HUDEP-2 (cell line): Measurements from ENCODE around the gene EEF1A2.

ENCODE experiments used
- DNase-seq, 76 experiments: peaks; one replicate each; lab custom pipeline; 2025; ENCODE audit not compliant: unreplicated experiment in 76 of 76; lab: John Stamatoyannopoulos, UW

EEF1A2 gene

DNA sequence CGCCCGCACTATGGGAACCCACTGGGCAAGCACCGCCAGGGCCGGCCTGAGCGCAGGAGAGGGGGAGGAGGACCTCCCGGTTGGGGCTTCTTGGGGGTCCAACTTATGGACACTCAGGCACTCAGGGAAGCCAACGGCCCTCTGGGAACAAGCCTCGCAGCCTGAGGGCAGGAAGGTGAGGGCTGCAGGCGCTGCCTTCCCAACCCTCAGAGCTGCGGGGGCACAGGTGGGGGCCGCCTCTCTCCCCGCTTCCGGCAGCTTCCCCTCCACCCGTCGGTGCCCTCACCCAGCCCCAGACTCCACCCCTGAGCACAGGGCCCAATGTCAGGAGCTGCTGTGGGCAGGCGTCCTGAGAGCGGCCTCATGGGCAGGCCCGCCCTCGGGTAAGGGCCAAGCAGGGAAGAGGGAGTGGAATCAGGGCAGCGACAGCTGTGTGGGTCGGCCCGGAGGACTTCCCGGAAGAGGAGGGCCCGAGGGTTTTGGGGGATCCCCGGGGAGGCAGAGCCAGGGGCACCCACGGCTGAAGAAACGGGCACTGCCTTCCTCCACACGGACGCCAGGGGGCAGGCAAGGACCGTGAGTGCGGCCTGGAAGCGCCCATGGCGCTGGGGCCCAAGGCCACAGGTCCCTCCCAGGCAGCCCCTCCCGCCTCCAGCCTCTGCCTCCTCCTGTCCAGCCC, 38.8 kb upstream of the EEF1A2 start:
- peak in 75 of 76 experiments; percentile 17 to 97 (median 90) for DNase-seq

DNA sequence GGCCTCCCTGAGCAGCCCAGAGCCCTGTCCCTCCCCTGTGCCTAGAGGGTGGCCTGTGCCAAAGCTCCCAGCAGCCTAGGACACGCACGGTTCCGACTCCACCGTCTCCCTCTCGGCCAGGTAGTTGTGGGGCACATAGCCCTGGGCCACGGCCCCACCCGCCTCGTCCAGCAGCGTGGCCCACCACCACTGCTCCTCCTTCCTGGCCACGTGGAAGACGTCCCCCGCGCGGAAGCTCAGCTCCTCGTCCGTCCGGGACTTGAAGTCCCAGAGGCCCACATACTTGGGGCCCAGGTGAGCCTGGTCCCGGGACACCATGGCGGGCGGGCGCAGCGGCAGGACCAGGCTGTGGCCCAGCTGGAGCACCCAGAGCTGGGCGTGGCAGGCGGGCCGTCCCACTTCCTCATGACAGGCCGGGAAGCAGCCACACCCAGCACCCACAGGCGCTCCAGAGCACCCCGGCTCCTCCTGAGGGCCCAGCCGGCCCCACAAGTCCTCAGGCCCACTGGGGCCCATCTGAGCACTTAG, 38.2 kb upstream of the EEF1A2 start, which contains the start of gene PTK6:
Gene PTK6, minus strand, starts transcription at position 380 of the 528 bp plus-strand sequence. Its CDS starts 62 bp downstream, at position 318.
- peak in 29 of 76 experiments; percentile 8 to 61 (median 36) for DNase-seq

DNA sequence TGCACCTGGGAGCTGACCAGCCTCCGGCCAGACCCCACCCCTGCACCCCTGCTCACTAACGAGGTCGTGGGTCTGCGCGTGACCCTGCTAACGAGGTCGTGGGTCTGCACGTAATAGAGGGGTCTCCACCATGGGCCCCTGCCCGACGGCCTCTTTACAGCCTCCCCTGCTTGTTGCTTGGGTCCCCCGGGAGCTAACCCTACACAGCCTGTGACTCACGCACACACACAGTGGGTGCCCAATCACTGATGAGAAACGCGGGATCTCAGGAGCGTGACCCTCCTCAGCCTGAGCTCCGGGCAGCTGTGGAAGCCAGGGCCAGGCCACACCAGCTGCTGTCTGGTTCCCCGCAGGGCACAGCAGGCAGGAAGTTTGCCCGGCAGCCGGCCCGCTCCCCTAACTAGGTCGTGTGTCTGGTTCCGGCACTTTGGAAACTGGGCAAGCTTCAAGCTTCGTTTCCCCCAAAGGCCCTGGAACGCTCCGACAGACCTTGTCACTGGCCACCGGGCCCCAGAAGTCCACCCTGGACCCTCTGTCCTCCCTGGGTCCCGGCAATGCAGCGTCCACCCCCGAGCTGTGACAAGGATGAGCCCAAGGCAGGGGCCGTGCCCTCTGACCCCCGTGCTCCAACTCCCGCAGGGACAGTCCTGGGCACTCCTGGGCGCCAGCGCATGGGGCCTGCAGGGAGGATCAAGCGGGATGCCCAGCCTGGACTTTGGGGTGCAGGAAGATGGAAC, 37.5 kb upstream of the EEF1A2 start:
- no peak for DNase-seq

DNA sequence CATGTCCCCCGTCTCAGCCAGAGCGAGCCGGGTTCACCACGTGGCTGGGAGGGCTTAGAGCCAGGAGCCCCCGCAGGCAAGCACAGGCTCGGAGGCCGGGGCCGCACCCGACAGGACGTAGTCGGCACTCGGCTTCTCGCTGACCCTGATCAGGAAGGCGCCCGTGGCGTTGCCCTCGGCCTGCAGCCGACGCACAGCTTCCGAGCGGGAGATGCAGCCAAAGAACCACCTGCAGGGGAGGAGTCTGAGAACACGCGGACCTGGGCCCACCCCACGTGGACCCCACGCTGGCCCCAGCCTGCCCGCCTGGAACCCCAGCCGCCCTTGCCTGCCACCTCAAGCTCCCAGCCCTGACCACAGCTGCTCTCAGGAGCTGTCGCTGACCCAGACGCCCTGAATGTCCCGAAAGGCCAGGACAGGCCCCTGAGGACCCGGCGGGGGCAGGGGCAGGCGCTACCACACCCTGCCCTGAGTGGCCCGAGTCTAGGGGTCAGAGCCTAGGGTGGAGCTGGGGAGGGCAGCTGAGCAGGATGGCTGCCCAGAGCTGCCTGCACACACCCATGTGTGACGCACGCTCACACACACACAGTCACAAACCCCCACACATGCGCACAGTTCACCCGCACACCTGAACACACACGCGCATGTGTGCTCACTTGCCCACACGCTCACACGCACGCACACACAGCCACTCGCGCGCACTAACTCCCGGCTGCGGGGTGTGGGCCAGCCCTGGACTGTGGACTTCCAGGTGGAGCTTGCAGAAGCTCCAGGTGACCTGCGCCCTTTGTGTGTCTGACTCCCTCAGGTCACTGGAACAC, 36.2 kb upstream of the EEF1A2 start:
- no peak for DNase-seq

DNA sequence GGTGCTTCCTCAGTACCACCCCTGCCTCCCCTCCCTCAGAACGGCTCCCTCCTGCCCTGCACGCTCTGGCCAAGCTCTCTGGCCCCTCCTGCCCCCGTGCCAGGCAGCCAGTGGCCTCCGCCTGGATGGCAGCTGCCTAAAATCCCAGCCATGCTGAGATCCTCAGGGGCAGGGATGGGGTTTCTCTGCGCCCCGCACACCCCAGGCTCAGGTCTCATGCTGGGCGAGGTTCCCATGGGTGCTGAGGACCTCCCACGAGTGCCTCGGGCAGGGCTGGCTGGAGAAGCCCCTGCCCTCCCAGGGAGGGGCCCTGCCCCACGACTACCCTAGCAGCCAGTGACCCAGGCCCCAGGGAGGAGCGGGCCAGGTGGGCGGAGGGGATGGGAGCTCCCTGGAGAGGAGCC, 35.5 kb upstream of the EEF1A2 start:
- no peak for DNase-seq

DNA sequence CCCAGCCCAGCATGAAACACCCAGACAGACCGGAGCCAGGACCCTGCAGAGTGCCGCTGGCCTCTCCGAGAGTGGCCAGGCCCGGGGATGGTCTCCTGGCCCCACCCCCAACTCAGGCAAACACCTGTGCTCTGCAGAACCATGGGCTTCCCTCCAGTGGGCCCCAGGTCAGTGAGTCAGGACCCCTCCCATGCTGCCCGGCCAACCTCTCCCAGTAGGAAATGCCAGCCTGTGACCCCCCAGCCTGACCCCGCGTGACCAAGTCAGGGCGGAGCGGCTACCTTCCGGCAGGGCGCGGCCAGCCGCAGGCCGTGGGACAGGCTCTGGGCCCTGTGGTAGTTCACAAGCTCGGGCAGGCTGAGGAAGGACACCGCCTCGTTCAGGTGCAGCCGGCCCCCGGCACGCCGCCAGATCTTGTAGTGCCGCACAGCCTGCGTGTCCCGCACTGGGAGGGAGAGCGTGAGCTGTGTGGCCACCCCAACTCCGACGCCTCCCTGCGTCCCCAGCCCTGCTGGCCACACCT, 35.0 kb upstream of the EEF1A2 start:
- DNase-seq: no peak

DNA sequence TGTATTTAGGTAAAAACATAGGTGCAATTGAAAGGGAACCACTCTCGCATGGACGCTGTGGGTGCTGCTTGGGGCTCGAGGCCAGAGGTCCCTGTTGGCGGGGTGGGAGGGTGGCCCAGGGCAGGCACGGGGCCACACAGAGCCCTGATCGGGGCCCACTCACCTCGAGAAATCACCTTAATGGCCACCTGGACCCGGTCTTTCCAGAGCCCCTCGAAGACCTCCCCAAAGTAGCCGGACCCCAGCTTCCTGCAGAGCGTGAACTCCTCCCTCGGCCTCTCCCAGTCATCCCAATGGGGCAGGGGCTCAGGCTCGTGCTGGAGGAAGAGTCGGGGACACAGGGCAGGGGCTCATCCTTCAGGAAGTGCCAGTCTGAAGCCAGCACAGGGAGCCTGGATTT, 34.5 kb upstream of the EEF1A2 start:
- no peak for DNase-seq

DNA sequence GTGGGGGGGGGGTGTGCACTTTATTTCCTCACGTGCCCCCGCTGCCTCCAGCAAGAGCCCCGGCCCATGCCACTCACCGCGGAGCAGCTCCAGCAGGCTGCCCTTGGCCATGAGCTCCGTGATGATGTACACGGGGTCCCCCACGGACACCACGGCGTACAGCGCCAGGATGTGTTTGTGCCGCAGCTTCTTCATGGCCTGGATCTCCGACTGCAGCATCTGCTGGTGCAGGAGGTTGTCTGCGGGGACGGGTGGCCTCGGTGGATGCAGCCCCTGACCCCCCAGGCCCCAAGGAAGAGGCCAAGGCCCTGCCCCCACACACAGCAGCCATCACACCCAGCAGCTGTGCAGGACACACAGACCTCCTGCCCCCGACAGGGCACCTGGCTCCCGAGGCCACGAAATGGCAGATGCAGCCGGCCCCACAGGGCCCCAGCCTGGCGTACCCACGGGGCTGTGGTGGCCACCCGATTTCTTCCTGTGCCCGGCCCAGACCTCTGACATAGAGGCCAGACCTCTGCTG, 33.6 kb upstream of the EEF1A2 start:
- DNase-seq: no peak

DNA sequence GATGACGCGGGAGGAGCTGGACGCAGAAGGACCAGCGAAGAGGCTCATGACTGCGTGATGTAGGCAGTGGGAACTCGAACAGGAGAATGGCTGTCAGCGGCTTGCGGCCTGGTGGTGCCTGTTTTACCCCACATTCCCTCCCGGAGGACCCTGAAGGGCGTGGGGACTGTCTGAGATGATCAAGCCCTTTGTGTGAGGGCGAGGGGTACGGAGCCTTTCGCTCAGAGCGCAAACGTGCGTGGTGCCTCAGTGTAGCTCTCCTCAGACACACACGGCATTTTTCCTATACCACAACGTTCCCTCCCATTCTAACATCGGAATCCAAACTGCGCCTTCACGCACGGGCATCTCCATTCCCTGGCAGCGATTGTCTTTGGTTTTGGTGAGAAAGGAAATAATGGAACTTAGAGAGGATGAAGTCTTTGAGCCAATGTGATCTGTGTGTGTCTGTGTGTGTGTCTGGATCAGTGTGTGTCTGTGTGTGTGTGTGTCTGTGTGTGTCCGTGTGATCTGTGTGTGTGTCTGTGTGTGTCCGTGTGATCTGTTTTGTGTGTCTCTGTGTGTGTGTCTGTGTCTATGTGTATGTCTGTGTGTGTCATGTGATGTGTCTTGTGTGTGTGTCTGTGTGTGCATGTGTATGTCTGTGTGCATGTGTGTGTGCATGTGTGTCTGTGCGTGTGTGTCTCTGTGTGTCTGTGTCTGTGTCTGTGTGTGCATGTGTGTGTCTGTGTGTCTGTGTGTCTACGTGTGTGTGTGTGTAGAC, 33.0 kb upstream of the EEF1A2 start:
- DNase-seq: no peak

DNA sequence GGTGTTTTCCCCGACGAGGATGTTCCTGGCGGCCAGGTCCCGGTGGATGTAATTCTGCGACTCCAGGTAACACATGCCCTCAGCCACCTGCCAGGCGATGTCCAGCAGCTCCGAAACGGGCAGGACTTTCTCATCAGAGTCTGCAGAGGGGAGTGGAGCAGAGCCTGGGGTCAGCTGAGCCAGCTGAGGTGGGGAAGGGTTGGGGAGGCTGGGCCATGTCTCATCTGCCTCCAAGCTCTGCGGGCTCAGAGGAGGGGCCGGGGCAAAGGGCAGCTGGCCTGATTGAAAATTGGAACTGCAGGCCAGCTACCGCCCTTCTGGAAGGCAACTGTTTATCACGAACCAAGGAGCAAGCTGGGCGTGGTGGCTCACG, 31.9 kb upstream of the EEF1A2 start:
- DNase-seq: no peak

DNA sequence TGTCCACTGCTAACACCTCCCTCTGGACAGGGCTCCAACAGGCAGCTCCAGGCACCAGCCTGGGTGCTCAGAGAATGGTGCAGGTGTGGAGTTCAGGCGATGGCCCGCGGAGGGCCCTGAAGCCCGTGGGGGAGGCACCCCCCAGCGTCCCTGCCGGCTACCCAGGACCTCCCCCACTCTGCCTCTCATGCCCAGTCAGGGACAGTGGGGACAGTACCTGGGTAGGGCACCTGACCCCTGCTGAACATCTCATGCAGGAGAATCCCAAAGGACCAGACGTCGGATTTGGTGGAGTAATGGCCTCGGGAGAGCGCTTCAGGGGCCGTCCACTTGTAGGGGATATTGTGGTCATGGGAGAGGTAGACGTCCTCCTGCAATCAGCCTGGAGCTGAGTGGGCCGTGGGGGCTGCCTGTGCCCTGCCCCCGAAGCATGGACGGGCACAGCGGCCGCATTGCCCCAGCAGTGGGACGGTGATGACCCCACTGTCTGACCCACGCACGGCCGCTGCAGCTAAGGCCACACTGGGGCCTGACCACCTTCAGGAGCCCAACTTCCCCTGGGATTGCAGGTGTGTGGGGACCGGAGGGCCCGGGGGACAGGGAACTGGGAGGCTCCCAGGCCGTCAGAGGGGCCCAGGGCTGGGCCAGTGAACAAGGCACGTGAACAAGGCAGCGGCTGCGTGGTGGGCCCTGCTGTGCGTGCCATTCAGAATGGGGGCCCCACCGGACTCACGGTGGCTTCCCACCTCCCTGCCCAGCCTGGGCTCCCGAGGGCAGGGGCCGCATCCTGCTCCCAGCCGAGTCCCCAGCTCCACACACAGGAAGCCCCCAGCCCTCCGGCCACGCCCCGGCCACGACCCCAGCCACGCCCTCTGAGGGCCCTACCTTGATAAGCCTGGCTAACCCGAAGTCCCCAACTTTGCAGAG, 31.2 kb upstream of the EEF1A2 start:
- no peak for DNase-seq

DNA sequence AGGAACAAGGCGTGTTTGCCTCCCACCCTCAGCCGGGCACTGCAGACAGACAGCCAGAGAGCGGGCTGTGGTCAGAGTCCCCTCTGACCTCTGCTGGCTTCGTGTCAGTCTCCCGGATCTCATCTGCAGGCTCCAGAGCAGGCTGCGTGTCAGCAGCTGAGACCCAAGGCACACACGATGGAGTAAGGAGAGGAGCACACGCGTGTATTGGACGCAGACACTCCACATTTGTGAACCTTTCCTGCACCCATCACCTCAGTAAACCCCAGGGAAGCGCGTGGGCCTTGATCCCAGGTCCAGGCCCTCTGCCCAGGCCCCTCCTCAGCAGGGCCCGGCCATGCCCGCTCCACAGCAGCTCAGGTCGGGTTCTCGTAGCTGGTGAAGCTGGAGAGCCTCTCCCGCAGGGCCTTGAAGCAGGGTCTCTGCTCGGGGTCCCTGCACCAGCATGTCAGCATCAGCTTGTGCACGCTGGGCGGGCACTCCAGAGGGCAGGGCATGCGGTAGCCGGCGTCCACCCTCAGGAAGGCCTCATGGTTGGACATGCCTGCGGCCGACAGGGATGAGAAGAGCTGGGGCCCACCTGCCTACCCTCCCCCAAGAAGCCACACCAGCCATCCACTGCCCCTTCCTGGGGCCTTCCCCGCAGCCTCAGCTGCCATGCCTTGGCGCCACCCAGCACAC, 30.4 kb upstream of the EEF1A2 start:
- DNase-seq: no peak

DNA sequence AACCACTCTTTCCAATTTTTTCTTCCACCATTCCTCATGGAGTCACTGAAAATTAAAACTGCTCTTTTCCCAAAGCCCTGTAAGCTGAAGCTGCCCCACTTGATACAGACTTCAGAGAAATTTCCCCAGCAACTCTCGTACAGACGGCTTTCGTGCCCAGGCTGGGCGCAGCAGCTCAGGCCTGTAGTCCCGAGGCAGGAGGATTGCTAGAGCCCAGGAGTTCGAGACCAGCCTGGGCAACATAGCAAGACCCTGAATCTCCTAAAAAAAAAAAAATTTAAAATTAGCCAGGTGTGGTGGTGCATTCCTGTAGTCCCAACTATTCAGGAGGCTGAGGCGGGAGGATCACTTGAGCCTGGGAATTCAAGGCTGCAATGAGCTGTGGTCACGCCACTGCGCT, 28.3 kb upstream of the EEF1A2 start:
- DNase-seq: no peak

DNA sequence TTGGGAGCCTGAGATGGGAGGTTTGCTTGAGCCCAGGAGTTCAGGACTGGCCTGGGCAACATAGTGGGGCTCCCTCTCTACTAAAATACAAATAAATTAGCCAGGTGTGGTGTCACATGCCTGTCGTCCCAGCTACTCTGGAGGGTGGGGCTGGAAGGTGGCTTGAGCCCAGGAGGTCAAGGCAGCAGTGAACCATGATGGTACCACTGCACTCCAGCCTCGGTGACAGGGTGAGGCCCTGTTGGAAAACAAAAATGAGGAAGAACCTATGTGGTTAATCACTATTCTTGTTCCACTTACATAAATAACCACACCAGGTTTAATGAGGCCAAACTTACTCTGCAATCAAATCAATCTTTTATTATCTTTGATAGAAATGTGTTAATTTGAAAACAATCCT, 27.1 kb upstream of the EEF1A2 start:
- no peak for DNase-seq

DNA sequence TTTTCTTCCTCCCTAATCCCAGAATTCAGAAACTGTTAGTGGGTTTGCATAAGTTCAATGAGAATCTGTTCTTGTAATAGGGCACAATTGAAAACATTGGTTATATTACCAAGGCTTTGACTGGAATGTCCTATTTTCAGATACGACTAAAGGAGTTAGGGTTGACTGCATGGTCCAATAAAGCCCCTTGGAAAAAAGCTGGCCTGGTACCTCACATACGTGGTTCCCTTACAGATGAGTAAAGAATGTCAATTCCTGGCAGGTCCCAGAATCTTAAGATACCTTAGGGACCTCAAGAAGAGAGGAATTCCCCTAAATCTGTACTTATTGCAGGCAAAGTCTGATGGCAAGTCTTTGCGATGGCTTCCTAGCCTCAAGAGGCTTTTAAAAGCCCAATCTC, 26.3 kb upstream of the EEF1A2 start:
- no peak for DNase-seq

DNA sequence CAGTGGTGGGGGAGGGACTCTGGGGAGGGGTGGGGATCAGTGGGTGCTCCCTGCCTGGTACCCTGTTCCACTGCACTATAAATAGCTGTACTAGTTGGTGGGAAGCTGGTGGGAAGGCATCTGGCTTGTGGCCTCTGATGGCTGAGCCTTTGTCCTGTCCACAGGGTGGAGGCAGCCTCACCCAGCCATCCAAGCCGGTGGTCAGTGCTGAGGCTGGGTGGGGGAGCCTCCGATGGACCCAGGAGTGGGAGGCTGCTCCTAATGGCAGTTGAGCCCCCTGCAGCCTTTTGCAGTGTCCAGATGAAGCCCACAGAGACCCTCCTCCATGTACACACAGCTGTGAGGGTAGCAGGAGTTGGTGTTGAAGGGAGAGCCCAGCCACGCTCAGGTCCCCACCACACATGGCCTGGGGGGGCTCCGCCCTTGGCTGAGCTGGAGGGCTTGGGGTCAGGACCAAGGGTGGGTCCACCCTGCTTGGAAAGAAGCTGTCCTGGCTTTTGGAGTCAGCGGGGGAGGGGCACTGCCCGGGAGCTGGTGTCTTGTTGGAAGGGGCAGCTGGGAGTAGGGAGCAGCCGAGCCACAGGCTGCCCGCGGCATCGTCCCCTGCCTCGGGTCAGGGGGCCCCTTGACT, 24.2 kb upstream of the EEF1A2 start:
- no peak for DNase-seq

DNA sequence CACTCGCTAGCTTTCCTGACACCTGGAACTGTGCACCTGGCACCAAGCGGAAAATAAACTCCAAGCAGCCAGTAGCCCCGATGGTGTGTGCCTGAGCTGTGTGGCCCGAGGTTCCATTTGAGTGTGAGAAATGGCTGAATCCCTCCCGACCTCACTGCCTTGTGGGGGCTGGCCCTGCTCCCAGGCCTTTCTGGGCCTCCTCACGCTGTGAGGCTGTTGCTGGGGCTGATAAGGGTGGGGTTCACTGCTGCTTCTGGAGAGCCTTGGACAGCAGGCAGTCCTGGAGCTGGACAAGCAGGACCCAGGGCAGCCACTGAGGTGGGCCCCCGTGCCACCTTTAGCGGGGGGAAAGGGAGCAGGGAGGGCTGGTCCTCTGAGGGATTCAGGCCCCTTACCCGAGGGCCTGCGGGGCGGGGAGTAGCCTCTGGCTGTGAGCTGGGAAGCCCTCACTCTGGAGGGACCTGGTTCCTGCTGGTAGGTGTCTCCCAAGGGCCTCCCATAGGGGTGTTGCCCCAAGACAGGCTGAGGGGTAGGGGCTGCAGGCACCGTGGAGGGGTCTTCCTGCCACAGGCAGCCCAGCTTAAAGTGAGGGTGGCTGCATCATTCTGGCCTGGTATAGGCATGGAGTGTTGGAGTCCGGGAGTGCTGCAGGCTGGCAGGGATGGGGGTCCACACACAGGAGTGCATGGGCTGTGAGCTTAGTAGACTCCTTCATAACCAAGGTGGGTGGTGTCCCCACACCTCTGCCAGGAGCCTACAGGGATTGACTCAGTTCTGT, 23.4 kb upstream of the EEF1A2 start:
- DNase-seq: peak in 4 of 76 experiments; percentile 5 to 24 (median 14)
